Stimulated activated naive CD8-positive, alpha-beta T cell treated with anti-CD3 and anti-CD28 coated beads, Interleukin-15, amount 100 ng/mL, for 72 hours (primary cell): ENCODE data around the gene GPSM1.

Experiments
- ATAC-seq: fragments of 150-1000 bp; cut with Tn5 transposase; 2 replicates; pipeline ENCODE4 v1.10.0; 2021; ENCODE audit warnings: mild to moderate bottlenecking, moderate library complexity
- DNase-seq, 2 donors: peaks; one replicate each; pipeline ENCODE4 v3.0.0; 2021 to 2022
- H3K27ac Mint-ChIP-seq, 2 donors: one replicate each; pipeline ENCODE4 v1.8.0; 2022; ENCODE audit warnings: mild to moderate bottlenecking in 2 of 2, mixed read lengths in 2 of 2, moderate library complexity in 2 of 2
- H3K27me3 Mint-ChIP-seq: one replicate; pipeline ENCODE4 v1.8.0; 2022; ENCODE audit warnings: mixed read lengths
- H3K4me1 Mint-ChIP-seq: one replicate; pipeline ENCODE4 v1.8.0; 2022; ENCODE audit warnings: mild to moderate bottlenecking, mixed read lengths
- H3K4me3 Mint-ChIP-seq, 2 donors: one replicate each; pipeline ENCODE4 v1.8.0; 2022; ENCODE audit warnings: mild to moderate bottlenecking in 2 of 2, mixed read lengths in 2 of 2, moderate library complexity in 1 of 2
- H3K9me3 Mint-ChIP-seq, 2 donors: one replicate each; pipeline ENCODE4 v1.8.0; 2022; ENCODE audit warnings: mixed read lengths in 2 of 2

GPSM1 gene

GRCh38 chr9:136308006-136308701, 19.2 kb upstream of the GPSM1 start:
- H3K4me3 Mint-ChIP-seq = no peak overlapping the region
- DNase-seq (no peak), ATAC-seq (no peak)
- H3K9me3 Mint-ChIP-seq = no peaks in the 10 kb centered on the region
- H3K4me1 Mint-ChIP-seq = no peaks in the 10 kb centered on the region
- no peaks in the 10 kb centered on the region for H3K27me3 Mint-ChIP-seq
- H3K27ac Mint-ChIP-seq = no peak overlapping the region

GRCh38 chr9:136308702-136309053, 18.7 kb upstream of the GPSM1 start:
- ATAC-seq (no peak), DNase-seq (no peak)
- no peak overlapping the region for H3K4me3 Mint-ChIP-seq
- H3K9me3 Mint-ChIP-seq = no peaks in the 10 kb centered on the region
- no peaks in the 10 kb centered on the region for H3K4me1 Mint-ChIP-seq
- H3K27ac Mint-ChIP-seq = no peak overlapping the region
- no peaks in the 10 kb centered on the region for H3K27me3 Mint-ChIP-seq

- no peak for ATAC-seq
- no peaks in the 10 kb centered on the region for H3K9me3 Mint-ChIP-seq
- no peaks in the 10 kb centered on the region for H3K27me3 Mint-ChIP-seq
- H3K27ac Mint-ChIP-seq = no peak overlapping the region
- no peaks in the 10 kb centered on the region for H3K4me1 Mint-ChIP-seq
- DNase-seq = no peak
- no peak overlapping the region for H3K4me3 Mint-ChIP-seq
Observed at GRCh38 chr9:136309101-136309801, 18.1 kb upstream of the GPSM1 start.

GRCh38 chr9:136309806-136310220, 17.5 kb upstream of the GPSM1 start:
- H3K4me1 Mint-ChIP-seq = no peaks in the 10 kb centered on the region
- no peaks in the 10 kb centered on the region for H3K27me3 Mint-ChIP-seq
- no peak overlapping the region for H3K27ac Mint-ChIP-seq
- no peak for DNase-seq
- no peak for ATAC-seq
- no peak overlapping the region for H3K4me3 Mint-ChIP-seq
- H3K9me3 Mint-ChIP-seq = peaks cover 4 to 5% of the 10 kb centered on the region in 2 donors

GRCh38 chr9:136310273-136311030, 16.9 kb upstream of the GPSM1 start:
- ATAC-seq = no peak
- H3K27me3 Mint-ChIP-seq = no peaks in the 10 kb centered on the region
- H3K27ac Mint-ChIP-seq = no peak overlapping the region
- H3K4me3 Mint-ChIP-seq = no peak overlapping the region
- DNase-seq = no peak
- H3K4me1 Mint-ChIP-seq = no peaks in the 10 kb centered on the region
- H3K9me3 Mint-ChIP-seq = peaks cover 11 to 12% of the 10 kb centered on the region in 2 donors

GRCh38 chr9:136311051-136312008, 16.0 kb upstream of the GPSM1 start:
- Mint-ChIP-seq H3K4me3 (no peak overlapping the region), H3K9me3 (peaks cover 17 to 20% of the 10 kb centered on the region in 2 donors), H3K4me1 (peaks cover 6% of the 10 kb centered on the region), H3K27ac (no peak overlapping the region), H3K27me3 (no peaks in the 10 kb centered on the region)
- DNase-seq (no peak), ATAC-seq (peak; percentile 38)

GRCh38 chr9:136312009-136312375, 15.3 kb upstream of the GPSM1 start:
- Mint-ChIP-seq H3K9me3 (peaks cover 21 to 25% of the 10 kb centered on the region in 2 donors), H3K4me3 (no peak overlapping the region), H3K27ac (no peak overlapping the region), H3K4me1 (peaks cover 9% of the 10 kb centered on the region), H3K27me3 (no peaks in the 10 kb centered on the region)
- DNase-seq (no peak), ATAC-seq (no peak)

GRCh38 chr9:136312436-136312835, 14.9 kb upstream of the GPSM1 start:
- H3K27me3 Mint-ChIP-seq = no peaks in the 10 kb centered on the region
- no peak overlapping the region for H3K4me3 Mint-ChIP-seq
- H3K27ac Mint-ChIP-seq = no peak overlapping the region
- peaks cover 21 to 25% of the 10 kb centered on the region in 2 donors for H3K9me3 Mint-ChIP-seq
- DNase-seq (peak; percentile 57 to 64), ATAC-seq (peak; percentile 82)
- H3K4me1 Mint-ChIP-seq = peaks cover 9% of the 10 kb centered on the region

GRCh38 chr9:136313111-136314055, 14.0 kb upstream of the GPSM1 start:
- DNase-seq = no peak
- Mint-ChIP-seq H3K4me1 (peaks cover 9% of the 10 kb centered on the region), H3K4me3 (no peak overlapping the region), H3K27me3 (no peaks in the 10 kb centered on the region), H3K27ac (peak overlapping the region in 1 of 2 donors; percentile 13), H3K9me3 (peaks cover 21 to 25% of the 10 kb centered on the region in 2 donors)
- no peak for ATAC-seq

- ATAC-seq = no peak
- Mint-ChIP-seq H3K4me3 (no peak overlapping the region), H3K27ac (peak overlapping the region in 1 of 2 donors; percentile 13), H3K27me3 (no peaks in the 10 kb centered on the region), H3K9me3 (peaks cover 21 to 25% of the 10 kb centered on the region in 2 donors), H3K4me1 (peaks cover 9% of the 10 kb centered on the region)
- no peak for DNase-seq
Observed at GRCh38 chr9:136314056-136314416, 13.3 kb upstream of the GPSM1 start.

GRCh38 chr9:136314944-136315343, 12.4 kb upstream of the GPSM1 start:
- no peak for ATAC-seq
- H3K27ac Mint-ChIP-seq = no peak overlapping the region

GRCh38 chr9:136316271-136316751, 11.0 kb upstream of the GPSM1 start:
- H3K27ac Mint-ChIP-seq = peak overlapping the region in 1 of 2 donors; percentile 64
- H3K4me1 Mint-ChIP-seq = peaks cover 9% of the 10 kb centered on the region

More at GRCh38 chr9:136314944-136315343, 12.4 kb upstream of the GPSM1 start:
- Mint-ChIP-seq H3K4me1 (peaks cover 9% of the 10 kb centered on the region), H3K27me3 (no peaks in the 10 kb centered on the region), H3K4me3 (no peak overlapping the region), H3K9me3 (peaks cover 21 to 25% of the 10 kb centered on the region in 2 donors)
- DNase-seq = no peak

GRCh38 chr9:136316896-136317676, 10.3 kb upstream of the GPSM1 start:
- ATAC-seq (no peak), DNase-seq (no peak)
- H3K4me3 Mint-ChIP-seq = no peak overlapping the region
- peaks cover 21 to 25% of the 10 kb centered on the region in 2 donors for H3K9me3 Mint-ChIP-seq
- no peak overlapping the region for H3K27ac Mint-ChIP-seq
- H3K27me3 Mint-ChIP-seq = no peaks in the 10 kb centered on the region
- H3K4me1 Mint-ChIP-seq = peaks cover 9% of the 10 kb centered on the region

More at GRCh38 chr9:136316271-136316751, 11.0 kb upstream of the GPSM1 start:
- ATAC-seq = peak; percentile 56
- Mint-ChIP-seq H3K4me3 (peak overlapping the region in 1 of 2 donors; percentile 33), H3K27me3 (no peaks in the 10 kb centered on the region), H3K9me3 (peaks cover 21 to 25% of the 10 kb centered on the region in 2 donors)
- peak in 1 of 2 donors; percentile 43 for DNase-seq
